Measurements from ENCODE around the gene TEP1. TPM values are rescaled to one million over a fixed set of nuclear protein-coding genes. Genes with fewer than 3 reads are reported as not detected.
A peak's percentile ranks its signal among the peaks of the same experiment; 100 is the strongest.

Gene TEP1
- total and polyA plus RNA-seq, 2 of the 13 experiments (the other 11 are each of a cell fraction or from before 2014, with no cell fraction given): 11.0 to 12.8 TPM

GRCh38 chr14:20412876-20413743, at the start of gene TEP1 (continued):
- TF ChIP-seq FOSL1 (CRISPR knock-in tag; IDR thresholded peaks at IDR 0.05; ENCODE audit: borderline replicate concordance): no peak
- TF ChIP-seq DR1 (CRISPR knock-in tag; IDR thresholded peaks at IDR 0.05): peak; percentile 39; the same call in 1 of the 2 replicates
- peak; percentile 33; the same call in 1 of the 2 replicates for TF ChIP-seq HDAC2 (CRISPR knock-in tag; IDR thresholded peaks at IDR 0.05)
- TF ChIP-seq SRY (CRISPR knock-in tag; IDR thresholded peaks at IDR 0.05): peak; percentile 78
- TF ChIP-seq, protein P1, sequence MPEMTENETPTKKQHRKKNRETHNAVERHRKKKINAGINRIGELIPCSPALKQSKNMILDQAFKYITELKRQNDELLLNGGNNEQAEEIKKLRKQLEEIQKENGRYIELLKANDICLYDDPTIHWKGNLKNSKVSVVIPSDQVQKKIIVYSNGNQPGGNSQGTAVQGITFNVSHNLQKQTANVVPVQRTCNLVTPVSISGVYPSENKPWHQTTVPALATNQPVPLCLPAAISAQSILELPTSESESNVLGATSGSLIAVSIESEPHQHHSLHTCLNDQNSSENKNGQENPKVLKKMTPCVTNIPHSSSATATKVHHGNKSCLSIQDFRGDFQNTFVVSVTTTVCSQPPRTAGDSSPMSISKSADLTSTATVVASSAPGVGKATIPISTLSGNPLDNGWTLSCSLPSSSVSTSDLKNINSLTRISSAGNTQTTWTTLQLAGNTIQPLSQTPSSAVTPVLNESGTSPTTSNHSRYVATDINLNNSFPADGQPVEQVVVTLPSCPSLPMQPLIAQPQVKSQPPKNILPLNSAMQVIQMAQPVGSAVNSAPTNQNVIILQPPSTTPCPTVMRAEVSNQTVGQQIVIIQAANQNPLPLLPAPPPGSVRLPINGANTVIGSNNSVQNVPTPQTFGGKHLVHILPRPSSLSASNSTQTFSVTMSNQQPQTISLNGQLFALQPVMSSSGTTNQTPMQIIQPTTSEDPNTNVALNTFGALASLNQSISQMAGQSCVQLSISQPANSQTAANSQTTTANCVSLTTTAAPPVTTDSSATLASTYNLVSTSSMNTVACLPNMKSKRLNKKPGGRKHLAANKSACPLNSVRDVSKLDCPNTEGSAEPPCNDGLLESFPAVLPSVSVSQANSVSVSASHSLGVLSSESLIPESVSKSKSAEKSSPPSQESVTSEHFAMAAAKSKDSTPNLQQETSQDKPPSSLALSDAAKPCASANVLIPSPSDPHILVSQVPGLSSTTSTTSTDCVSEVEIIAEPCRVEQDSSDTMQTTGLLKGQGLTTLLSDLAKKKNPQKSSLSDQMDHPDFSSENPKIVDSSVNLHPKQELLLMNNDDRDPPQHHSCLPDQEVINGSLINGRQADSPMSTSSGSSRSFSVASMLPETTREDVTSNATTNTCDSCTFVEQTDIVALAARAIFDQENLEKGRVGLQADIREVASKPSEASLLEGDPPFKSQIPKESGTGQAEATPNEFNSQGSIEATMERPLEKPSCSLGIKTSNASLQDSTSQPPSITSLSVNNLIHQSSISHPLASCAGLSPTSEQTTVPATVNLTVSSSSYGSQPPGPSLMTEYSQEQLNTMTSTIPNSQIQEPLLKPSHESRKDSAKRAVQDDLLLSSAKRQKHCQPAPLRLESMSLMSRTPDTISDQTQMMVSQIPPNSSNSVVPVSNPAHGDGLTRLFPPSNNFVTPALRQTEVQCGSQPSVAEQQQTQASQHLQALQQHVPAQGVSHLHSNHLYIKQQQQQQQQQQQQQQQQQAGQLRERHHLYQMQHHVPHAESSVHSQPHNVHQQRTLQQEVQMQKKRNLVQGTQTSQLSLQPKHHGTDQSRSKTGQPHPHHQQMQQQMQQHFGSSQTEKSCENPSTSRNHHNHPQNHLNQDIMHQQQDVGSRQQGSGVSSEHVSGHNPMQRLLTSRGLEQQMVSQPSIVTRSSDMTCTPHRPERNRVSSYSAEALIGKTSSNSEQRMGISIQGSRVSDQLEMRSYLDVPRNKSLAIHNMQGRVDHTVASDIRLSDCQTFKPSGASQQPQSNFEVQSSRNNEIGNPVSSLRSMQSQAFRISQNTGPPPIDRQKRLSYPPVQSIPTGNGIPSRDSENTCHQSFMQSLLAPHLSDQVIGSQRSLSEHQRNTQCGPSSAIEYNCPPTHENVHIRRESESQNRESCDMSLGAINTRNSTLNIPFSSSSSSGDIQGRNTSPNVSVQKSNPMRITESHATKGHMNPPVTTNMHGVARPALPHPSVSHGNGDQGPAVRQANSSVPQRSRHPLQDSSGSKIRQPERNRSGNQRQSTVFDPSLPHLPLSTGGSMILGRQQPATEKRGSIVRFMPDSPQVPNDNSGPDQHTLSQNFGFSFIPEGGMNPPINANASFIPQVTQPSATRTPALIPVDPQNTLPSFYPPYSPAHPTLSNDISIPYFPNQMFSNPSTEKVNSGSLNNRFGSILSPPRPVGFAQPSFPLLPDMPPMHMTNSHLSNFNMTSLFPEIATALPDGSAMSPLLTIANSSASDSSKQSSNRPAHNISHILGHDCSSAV (CRISPR knock-in tag; IDR thresholded peaks at IDR 0.05; ENCODE audit: borderline replicate concordance): no peak
- peak; percentile 66 for TF ChIP-seq SP5 (CRISPR knock-in tag; IDR thresholded peaks at IDR 0.05; ENCODE audit: borderline replicate concordance, low read depth)
- TF ChIP-seq TP53 (CRISPR knock-in tag; conservative IDR thresholded peaks at IDR 0.05): 0 out of 2 replicates have a peak, but pooled peaks have one; percentile 27
- peak; percentile 84; the same call in 1 of the 2 replicates for TF ChIP-seq CENPX (CRISPR knock-in tag; IDR thresholded peaks at IDR 0.05)
- TF ChIP-seq ZNF430 (CRISPR knock-in tag; IDR thresholded peaks at IDR 0.05): no peak
- TF ChIP-seq RFXAP (CRISPR knock-in tag; IDR thresholded peaks at IDR 0.05; ENCODE audit: borderline replicate concordance): no peak; the same call in 1 of the 2 replicates
- peak; percentile 59 for TF ChIP-seq PTBP1 (IDR thresholded peaks at IDR 0.05; ENCODE audit: low read depth, low read length, poor library complexity, severe bottlenecking)
- TF ChIP-seq ZMAT5 (CRISPR knock-in tag; IDR thresholded peaks at IDR 0.05; ENCODE audit: borderline replicate concordance, low read depth): 0 out of 2 replicates have a peak, but pooled peaks have one; percentile 72
- peak; percentile 94 for TF ChIP-seq ZNF34 (CRISPR knock-in tag; IDR thresholded peaks at IDR 0.05; ENCODE audit: borderline replicate concordance)
- peak; percentile 76; the same call in 1 of the 2 replicates for TF ChIP-seq MZF1 (CRISPR knock-in tag; IDR thresholded peaks at IDR 0.05; ENCODE audit: borderline replicate concordance)
- no peak for TF ChIP-seq TBP (CRISPR knock-in tag; IDR thresholded peaks at IDR 0.05)
- no peak for TF ChIP-seq ATF7 (IDR thresholded peaks at IDR 0.05)
- TF ChIP-seq ATF7 (CRISPR knock-in tag; IDR thresholded peaks at IDR 0.05): peak; percentile 70; the same call in 1 of the 2 replicates
- TF ChIP-seq NFIB (CRISPR knock-in tag; IDR thresholded peaks at IDR 0.05; ENCODE audit: borderline replicate concordance): no peak
- TF ChIP-seq TGIF2 (CRISPR knock-in tag; IDR thresholded peaks at IDR 0.05): no peak
- TF ChIP-seq DPF2 (CRISPR knock-in tag; IDR thresholded peaks at IDR 0.05; ENCODE audit: borderline replicate concordance, low read depth): no peak
- peak; percentile 78; the same call in 1 of the 2 replicates for TF ChIP-seq HOXA5 (CRISPR knock-in tag; IDR thresholded peaks at IDR 0.05)
- TF ChIP-seq ZFP36L2 (CRISPR knock-in tag; IDR thresholded peaks at IDR 0.05): no peak
